Measurements from ENCODE around the gene RCCD1. TPM values are rescaled to one million over a fixed set of nuclear protein-coding genes. Genes with fewer than 3 reads are reported as not detected.
A peak's percentile ranks its signal among the peaks of the same experiment; 100 is the strongest.

The RCCD1 gene
- total and polyA plus RNA-seq, 2 of the 8 experiments (the other 6 are each of a cell fraction or from before 2014, with no cell fraction given): 9.9 to 18.8 TPM

DNA sequence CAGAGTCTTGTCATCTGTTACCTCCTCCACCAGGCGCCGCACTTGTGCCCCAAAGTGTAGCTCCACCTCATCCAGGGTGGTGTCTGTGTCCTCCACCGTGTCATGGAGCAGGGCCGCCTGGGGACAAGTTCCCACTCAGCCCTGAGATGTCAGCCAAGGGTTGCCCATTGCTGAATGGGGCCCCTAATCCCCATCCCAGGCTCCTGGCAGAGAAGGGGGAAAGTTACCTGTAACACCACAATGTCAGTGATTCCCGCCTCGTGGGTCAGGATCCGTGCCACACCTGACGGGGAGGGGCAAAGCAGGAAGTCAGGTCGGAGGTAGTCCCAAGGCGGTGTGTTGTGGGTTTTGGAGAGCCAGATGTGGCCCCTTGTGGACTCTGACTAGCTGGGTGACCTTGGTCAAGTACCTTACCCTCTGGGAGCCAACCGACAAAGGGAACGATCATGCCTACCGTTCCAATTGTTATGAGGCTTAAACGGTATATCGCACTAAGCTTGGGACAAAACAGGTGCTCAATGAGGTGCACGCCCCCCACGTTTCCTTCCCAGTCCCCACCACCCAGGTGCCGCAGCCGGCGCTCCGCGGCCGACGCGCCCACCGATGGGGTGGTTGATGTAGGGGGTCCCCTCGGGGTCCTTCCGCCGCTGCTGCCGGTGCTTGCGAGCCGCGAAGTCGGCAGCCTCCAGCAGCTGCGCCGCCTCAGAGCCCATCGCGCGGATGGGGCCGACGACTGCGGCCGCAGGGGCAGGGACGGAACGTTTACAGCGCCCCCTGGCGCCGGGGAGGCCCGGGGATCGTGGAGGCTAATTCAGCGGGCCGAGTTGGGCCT, 22.6 kb upstream of the RCCD1 start, which contains the start of gene HDDC3 (continued):
- TF ChIP-seq TBP (IDR thresholded peaks at IDR 0.05; ENCODE audit: low read depth, low read length) (peak; percentile 69; the same call in 1 of the 2 replicates), KDM4A (IDR thresholded peaks at IDR 0.05; ENCODE audit: low read depth, low read length, severe bottlenecking) (peak; percentile 96), HDAC6 (IDR thresholded peaks at IDR 0.05; ENCODE audit: low read depth, low read length) (no peak), SAP30 (IDR thresholded peaks at IDR 0.05; ENCODE audit: insufficient read depth, insufficient replicate concordance, low read length) (peak; percentile 74), FOSL1 (IDR thresholded peaks at IDR 0.05; ENCODE audit: insufficient read depth, low read depth, low read length) (no peak), NRF1 (IDR thresholded peaks at IDR 0.05; ENCODE audit: low read depth, low read length) (no peak), BACH1 (IDR thresholded peaks at IDR 0.05; ENCODE audit: low read length) (peak; percentile 91), NANOG (IDR thresholded peaks at IDR 0.05; ENCODE audit: insufficient read depth, low read depth, low read length, poor library complexity, severe bottlenecking) (no peak), JUND (IDR thresholded peaks at IDR 0.05; ENCODE audit: low read length) (peak; percentile 48; the same call in 1 of the 2 replicates), CBX5 (IDR thresholded peaks at IDR 0.05; ENCODE audit: low read depth, low read length) (no peak)
- TF ChIP-seq, protein P1, sequence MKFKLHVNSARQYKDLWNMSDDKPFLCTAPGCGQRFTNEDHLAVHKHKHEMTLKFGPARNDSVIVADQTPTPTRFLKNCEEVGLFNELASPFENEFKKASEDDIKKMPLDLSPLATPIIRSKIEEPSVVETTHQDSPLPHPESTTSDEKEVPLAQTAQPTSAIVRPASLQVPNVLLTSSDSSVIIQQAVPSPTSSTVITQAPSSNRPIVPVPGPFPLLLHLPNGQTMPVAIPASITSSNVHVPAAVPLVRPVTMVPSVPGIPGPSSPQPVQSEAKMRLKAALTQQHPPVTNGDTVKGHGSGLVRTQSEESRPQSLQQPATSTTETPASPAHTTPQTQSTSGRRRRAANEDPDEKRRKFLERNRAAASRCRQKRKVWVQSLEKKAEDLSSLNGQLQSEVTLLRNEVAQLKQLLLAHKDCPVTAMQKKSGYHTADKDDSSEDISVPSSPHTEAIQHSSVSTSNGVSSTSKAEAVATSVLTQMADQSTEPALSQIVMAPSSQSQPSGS (IDR thresholded peaks at IDR 0.05; ENCODE audit: low read length): 0 out of 2 replicates have a peak, but pooled peaks have one; percentile 33

Measured in H1 (cell line).